K562 (cell line): ENCODE data around the gene PRF1. TPM values are rescaled to one million over a fixed set of nuclear protein-coding genes. Genes with fewer than 3 reads are reported as not detected.

Experiments used
- AFF4 ChIP-seq: sonication (generic); formaldehyde crosslinking; IDR thresholded peaks from 2 replicates; pipeline ENCODE4 v1.8.0; 2023; ENCODE audit warnings: mild to moderate bottlenecking, missing genetic modification reagents
- CBFA2T3 ChIP-seq: fragments of 450-650 bp; IDR thresholded peaks from 2 replicates; pipeline ENCODE4 v1.6.1; 2017
- HNRNPLL ChIP-seq: fragments of 200-400 bp; formaldehyde crosslinking; IDR thresholded peaks from 2 replicates; pipeline ENCODE4 v1.6.1; 2017; ENCODE audit warnings: low read length, low read depth, mild to moderate bottlenecking; ENCODE audit not compliant: poor library complexity, severe bottlenecking
- HOMEZ ChIP-seq: fragments of 250-450 bp; sonication (Bioruptor Pico); IDR thresholded peaks from 2 replicates; pipeline ENCODE4 v1.4.0; 2020; ENCODE audit warnings: mild to moderate bottlenecking, moderate library complexity
- SREBF1 ChIP-seq: fragments of 150-350 bp; IDR thresholded peaks from 2 replicates; pipeline ENCODE4 v1.6.1; 2014; ENCODE audit warnings: antibody characterized with exemption, low read depth, low read length, borderline replicate concordance
- polyA plus RNA-seq, 8 experiments: library from polyadenylated mRNA; depleted of rRNA in 4 of 8; stranded (reverse) in 5 of 8; unstranded in 3 of 8; fragments of >200 nt; fragmentation: Nextera tagmentation in 2 of 8; fragmentation: Illumina TruSeq in 1 of 8; extraction: Ambion mirVana in 2 of 8; extraction: Trizol in 1 of 8; gene quantifications; 2 replicates each; pipeline versions ENCODE4 v1.2.1 to v1.2.3, GENCODE V29; 2011 to 2014; ENCODE audit warnings: inconsistent platforms in 1 of 8, missing spikeins in 1 of 8
- total RNA-seq, 7 experiments: library from RNA; depleted of rRNA in 6 of 7; stranded (reverse); fragments of >200 nt in 6 of 7; fragmentation: Illumina TruSeq in 2 of 7; extraction: Trizol in 2 of 7; gene quantifications; 2 replicates each; pipeline versions ENCODE4 v1.2.1 to v1.2.3, GENCODE V29; 2011 to 2021; ENCODE audit warnings: low replicate concordance in 1 of 7
- TF ChIP-seq, protein P1 (sequence below): fragments of 450-650 bp; IDR thresholded peaks from 2 replicates; pipeline ENCODE4 v1.6.1; 2016; ENCODE audit warnings: mild to moderate bottlenecking, moderate library complexity

PRF1 gene
- total and polyA plus RNA-seq, 9 of the 15 experiments (the other 6 are each of a cell fraction or from before 2014, with no cell fraction given): 3.8 to 8.6 (median 6.3) TPM

- TF ChIP-seq, protein P1, sequence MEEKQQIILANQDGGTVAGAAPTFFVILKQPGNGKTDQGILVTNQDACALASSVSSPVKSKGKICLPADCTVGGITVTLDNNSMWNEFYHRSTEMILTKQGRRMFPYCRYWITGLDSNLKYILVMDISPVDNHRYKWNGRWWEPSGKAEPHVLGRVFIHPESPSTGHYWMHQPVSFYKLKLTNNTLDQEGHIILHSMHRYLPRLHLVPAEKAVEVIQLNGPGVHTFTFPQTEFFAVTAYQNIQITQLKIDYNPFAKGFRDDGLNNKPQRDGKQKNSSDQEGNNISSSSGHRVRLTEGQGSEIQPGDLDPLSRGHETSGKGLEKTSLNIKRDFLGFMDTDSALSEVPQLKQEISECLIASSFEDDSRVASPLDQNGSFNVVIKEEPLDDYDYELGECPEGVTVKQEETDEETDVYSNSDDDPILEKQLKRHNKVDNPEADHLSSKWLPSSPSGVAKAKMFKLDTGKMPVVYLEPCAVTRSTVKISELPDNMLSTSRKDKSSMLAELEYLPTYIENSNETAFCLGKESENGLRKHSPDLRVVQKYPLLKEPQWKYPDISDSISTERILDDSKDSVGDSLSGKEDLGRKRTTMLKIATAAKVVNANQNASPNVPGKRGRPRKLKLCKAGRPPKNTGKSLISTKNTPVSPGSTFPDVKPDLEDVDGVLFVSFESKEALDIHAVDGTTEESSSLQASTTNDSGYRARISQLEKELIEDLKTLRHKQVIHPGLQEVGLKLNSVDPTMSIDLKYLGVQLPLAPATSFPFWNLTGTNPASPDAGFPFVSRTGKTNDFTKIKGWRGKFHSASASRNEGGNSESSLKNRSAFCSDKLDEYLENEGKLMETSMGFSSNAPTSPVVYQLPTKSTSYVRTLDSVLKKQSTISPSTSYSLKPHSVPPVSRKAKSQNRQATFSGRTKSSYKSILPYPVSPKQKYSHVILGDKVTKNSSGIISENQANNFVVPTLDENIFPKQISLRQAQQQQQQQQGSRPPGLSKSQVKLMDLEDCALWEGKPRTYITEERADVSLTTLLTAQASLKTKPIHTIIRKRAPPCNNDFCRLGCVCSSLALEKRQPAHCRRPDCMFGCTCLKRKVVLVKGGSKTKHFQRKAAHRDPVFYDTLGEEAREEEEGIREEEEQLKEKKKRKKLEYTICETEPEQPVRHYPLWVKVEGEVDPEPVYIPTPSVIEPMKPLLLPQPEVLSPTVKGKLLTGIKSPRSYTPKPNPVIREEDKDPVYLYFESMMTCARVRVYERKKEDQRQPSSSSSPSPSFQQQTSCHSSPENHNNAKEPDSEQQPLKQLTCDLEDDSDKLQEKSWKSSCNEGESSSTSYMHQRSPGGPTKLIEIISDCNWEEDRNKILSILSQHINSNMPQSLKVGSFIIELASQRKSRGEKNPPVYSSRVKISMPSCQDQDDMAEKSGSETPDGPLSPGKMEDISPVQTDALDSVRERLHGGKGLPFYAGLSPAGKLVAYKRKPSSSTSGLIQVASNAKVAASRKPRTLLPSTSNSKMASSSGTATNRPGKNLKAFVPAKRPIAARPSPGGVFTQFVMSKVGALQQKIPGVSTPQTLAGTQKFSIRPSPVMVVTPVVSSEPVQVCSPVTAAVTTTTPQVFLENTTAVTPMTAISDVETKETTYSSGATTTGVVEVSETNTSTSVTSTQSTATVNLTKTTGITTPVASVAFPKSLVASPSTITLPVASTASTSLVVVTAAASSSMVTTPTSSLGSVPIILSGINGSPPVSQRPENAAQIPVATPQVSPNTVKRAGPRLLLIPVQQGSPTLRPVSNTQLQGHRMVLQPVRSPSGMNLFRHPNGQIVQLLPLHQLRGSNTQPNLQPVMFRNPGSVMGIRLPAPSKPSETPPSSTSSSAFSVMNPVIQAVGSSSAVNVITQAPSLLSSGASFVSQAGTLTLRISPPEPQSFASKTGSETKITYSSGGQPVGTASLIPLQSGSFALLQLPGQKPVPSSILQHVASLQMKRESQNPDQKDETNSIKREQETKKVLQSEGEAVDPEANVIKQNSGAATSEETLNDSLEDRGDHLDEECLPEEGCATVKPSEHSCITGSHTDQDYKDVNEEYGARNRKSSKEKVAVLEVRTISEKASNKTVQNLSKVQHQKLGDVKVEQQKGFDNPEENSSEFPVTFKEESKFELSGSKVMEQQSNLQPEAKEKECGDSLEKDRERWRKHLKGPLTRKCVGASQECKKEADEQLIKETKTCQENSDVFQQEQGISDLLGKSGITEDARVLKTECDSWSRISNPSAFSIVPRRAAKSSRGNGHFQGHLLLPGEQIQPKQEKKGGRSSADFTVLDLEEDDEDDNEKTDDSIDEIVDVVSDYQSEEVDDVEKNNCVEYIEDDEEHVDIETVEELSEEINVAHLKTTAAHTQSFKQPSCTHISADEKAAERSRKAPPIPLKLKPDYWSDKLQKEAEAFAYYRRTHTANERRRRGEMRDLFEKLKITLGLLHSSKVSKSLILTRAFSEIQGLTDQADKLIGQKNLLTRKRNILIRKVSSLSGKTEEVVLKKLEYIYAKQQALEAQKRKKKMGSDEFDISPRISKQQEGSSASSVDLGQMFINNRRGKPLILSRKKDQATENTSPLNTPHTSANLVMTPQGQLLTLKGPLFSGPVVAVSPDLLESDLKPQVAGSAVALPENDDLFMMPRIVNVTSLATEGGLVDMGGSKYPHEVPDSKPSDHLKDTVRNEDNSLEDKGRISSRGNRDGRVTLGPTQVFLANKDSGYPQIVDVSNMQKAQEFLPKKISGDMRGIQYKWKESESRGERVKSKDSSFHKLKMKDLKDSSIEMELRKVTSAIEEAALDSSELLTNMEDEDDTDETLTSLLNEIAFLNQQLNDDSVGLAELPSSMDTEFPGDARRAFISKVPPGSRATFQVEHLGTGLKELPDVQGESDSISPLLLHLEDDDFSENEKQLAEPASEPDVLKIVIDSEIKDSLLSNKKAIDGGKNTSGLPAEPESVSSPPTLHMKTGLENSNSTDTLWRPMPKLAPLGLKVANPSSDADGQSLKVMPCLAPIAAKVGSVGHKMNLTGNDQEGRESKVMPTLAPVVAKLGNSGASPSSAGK: peak; percentile 21; the same call in 1 of the 2 replicates
- TF ChIP-seq SREBF1 (no peak), HOMEZ (no peak), AFF4 (CRISPR knock-in tag) (0 out of 2 replicates have a peak, but pooled peaks have one; percentile 16), CBFA2T3 (peak; percentile 7; the same call in 1 of the 2 replicates), HNRNPLL (no peak)
Observed at GRCh38 chr10:70550459-70550858, 52.1 kb downstream of the PRF1 start (continued).
